Measurements from ENCODE around the gene ENSA. TPM values are rescaled to one million over a fixed set of nuclear protein-coding genes. Genes with fewer than 3 reads are reported as not detected.

ENSA gene
- total RNA-seq, 1 experiment from 2014 or later = 194 TPM

DNA sequence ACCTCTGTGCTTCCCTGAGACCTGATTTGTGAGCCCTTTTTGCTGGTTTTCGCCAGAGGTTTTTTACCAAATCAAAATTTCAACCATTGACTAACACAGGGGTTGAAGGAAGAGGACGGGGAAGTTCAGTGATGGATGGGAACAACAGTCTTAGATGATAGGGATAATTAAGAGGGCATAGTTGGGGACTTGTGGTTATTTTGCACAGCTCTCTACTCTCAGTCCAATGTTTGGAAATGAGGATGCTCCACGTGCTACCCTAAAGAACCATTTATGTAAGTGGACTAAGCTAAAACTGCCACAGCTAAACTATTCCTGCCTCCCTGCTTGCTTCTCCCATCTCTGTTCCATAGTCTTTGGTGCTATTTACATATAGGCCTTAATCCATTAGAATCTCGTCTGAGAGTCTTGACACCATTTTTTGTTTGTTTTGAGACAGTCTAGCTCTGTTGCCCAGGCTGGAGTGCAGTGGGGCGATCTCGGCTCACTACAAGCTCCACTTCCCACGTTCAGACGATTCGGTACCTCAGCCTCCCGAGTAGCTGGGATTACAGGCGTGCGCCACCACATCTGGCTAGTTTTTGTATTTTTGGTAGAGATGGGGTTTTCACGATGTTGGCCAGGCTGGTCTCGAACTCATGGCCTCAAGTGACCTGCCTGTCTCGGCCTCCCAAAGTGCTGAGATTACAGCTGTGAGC lies 49.3 kb downstream of the ENSA start:
- DNase-seq (no peak), ATAC-seq (no peak)
- intact Hi-C loops (cut with micrococcal nuclease) = loop anchor here (1.0 to 5.0 kb wide), 5 partner anchors 19 to 232 kb away; no protein-coding TSS in a partner anchor
- Histone ChIP-seq H4K20me1 (ENCODE audit: low read length) (peaks cover 42% of the 10 kb centered on the region), H3K9me3 (ENCODE audit: low read length) (no peaks in the 10 kb centered on the region), H3K9me2 (replicated peaks; ENCODE audit: low read length) (no peaks in the 10 kb centered on the region), H3K27me3 (ENCODE audit: low read length) (no peaks in the 10 kb centered on the region), H3K4me2 (ENCODE audit: low read length) (peak overlapping the region; percentile 85), H3K4me1 (ENCODE audit: insufficient read depth, low read length) (peaks cover 20% of the 10 kb centered on the region), H3K4me3 (ENCODE audit: low read length) (peak overlapping the region; percentile 93), H3K79me2 (ENCODE audit: low read length) (peaks cover 53% of the 10 kb centered on the region), H2AFZ (ENCODE audit: low read length) (peak overlapping the region; percentile 68), H3K27ac (ENCODE audit: low read length) (peak overlapping the region; percentile 74), H3K36me3 (ENCODE audit: low read depth, low read length) (peaks cover 39% of the 10 kb centered on the region), H3K9ac (ENCODE audit: low read length) (peak overlapping the region; percentile 98), H3F3A (ENCODE audit: low read length, unreplicated experiment) (peaks cover 8% of the 10 kb centered on the region)
- TSS peak; percentile 69 for BruUV-seq (replicated peaks)
- CTCF ChIA-PET = interaction anchor here (1.0 to 1.6 kb wide), 3 partner anchors 18 to 49 kb away, joined by 3 to 5 read pairs (median 3); partner anchors contain the start of gene ENSA
- POLR2A ChIA-PET (ENCODE audit: unreplicated experiment) = interaction anchor here (0.6 to 2.6 kb wide), 18 partner anchors 12 to 346 kb away, joined by 3 to 31 read pairs (median 6); partner anchors contain the start of genes ECM1, ENSA, GOLPH3L and RPRD2
- TF ChIP-seq CTCF (conservative IDR thresholded peaks at IDR 0.05; ENCODE audit: low read depth, low read length) (no peak), EZH2 (IDR thresholded peaks at IDR 0.05; ENCODE audit: low read length, unreplicated experiment) (no peak), EZH2phosphoT487 (IDR thresholded peaks at IDR 0.05; ENCODE audit: borderline replicate concordance, low read length) (no peak)

GRCh38 chr1:150579110-150579944 lies 50.1 kb downstream of the ENSA start, which contains the start of gene MCL1:
MCL1 (minus strand) TSS chr1:150579610; CDS start chr1:150579530, 80 bp downstream.
- Histone ChIP-seq H3K9me2 (replicated peaks; ENCODE audit: low read length) (no peaks in the 10 kb centered on the region), H3K27me3 (ENCODE audit: low read length) (no peaks in the 10 kb centered on the region), H3K79me2 (ENCODE audit: low read length) (peaks cover 60% of the 10 kb centered on the region), H2AFZ (ENCODE audit: low read length) (peak within 1 kb of the TSS; percentile 68), H3K9me3 (ENCODE audit: low read length) (no peaks in the 10 kb centered on the region), H3F3A (ENCODE audit: low read length, unreplicated experiment) (peaks cover 15% of the 10 kb centered on the region), H3K36me3 (ENCODE audit: low read depth, low read length) (peaks cover 47% of the 10 kb centered on the region), H3K27ac (ENCODE audit: low read length) (peak within 1 kb of the TSS; percentile 89), H3K4me2 (ENCODE audit: low read length) (peak within 1 kb of the TSS; percentile 92), H4K20me1 (ENCODE audit: low read length) (peaks cover 49% of the 10 kb centered on the region), H3K4me1 (ENCODE audit: insufficient read depth, low read length) (peaks cover 26% of the 10 kb centered on the region), H3K4me3 (ENCODE audit: low read length) (peak within 1 kb of the TSS; percentile 93), H3K9ac (ENCODE audit: low read length) (peak within 1 kb of the TSS; percentile 98)
- ChIA-PET POLR2A (ENCODE audit: unreplicated experiment) (interaction anchor here (0.5 to 2.6 kb wide), 24 partner anchors 9 to 483 kb away, joined by 3 to 31 read pairs (median 6); partner anchors contain the start of genes ECM1, ENSA, GOLPH3L and RPRD2), CTCF (interaction anchor here (0.5 to 1.6 kb wide), 5 partner anchors 17 to 195 kb away, joined by 3 to 6 read pairs (median 3); partner anchors contain the start of genes ENSA and GOLPH3L)
- TF ChIP-seq CTCF (conservative IDR thresholded peaks at IDR 0.05; ENCODE audit: low read depth, low read length) (no peak), EZH2 (IDR thresholded peaks at IDR 0.05; ENCODE audit: low read length, unreplicated experiment) (no peak), EZH2phosphoT487 (IDR thresholded peaks at IDR 0.05; ENCODE audit: borderline replicate concordance, low read length) (no peak)
- ATAC-seq (peak; percentile 83), DNase-seq (peak; percentile 99)
- intact Hi-C loops (cut with micrococcal nuclease) = loop anchor here (1.0 to 5.0 kb wide), 5 partner anchors 18 to 233 kb away; no protein-coding TSS in a partner anchor
- BruUV-seq (replicated peaks) = no TSS peak
